H1 (cell line): Measurements from ENCODE around the gene DNAJB6.

Experiments
- CEBPB ChIP-seq: IDR thresholded peaks from 2 replicates; pipeline ENCODE4 v1.6.1; 2012; ENCODE audit warnings: low read depth, low read length
- GTF2F1 ChIP-seq: IDR thresholded peaks from 2 replicates; pipeline ENCODE4 v1.6.1; 2012; ENCODE audit warnings: low read depth, low read length, improper control_type of control experiment, borderline replicate concordance
- JUN ChIP-seq: IDR thresholded peaks from 2 replicates; pipeline ENCODE4 v1.6.1; 2011; ENCODE audit warnings: low read depth, mild to moderate bottlenecking, improper control_type of control experiment, low read length
- JUND ChIP-seq: IDR thresholded peaks from 2 replicates; pipeline ENCODE4 v1.6.1; 2011; ENCODE audit warnings: mild to moderate bottlenecking, improper control_type of control experiment, low read length
- MAX ChIP-seq: IDR thresholded peaks from 2 replicates; pipeline ENCODE4 v1.6.1; 2012; ENCODE audit warnings: inconsistent platforms
- POLR2A ChIP-seq, 2 experiments: IDR thresholded peaks; 1 replicate in 1 of 2; 2 replicates in 1 of 2; pipeline ENCODE4 v1.6.1; 2011; ENCODE audit warnings: low read depth in 2 of 2, low read length in 2 of 2, mild to moderate bottlenecking in 2 of 2; ENCODE audit errors: control extremely low read depth in 1 of 2
- RXRA ChIP-seq: IDR thresholded peaks from 2 replicates; pipeline ENCODE4 v1.6.1; 2011; ENCODE audit warnings: low read depth, mild to moderate bottlenecking, low read length, moderate library complexity; ENCODE audit not compliant: insufficient read depth
- TF ChIP-seq, protein P1 (sequence below), 3 experiments: IDR thresholded peaks; 1 replicate in 2 of 3; 2 replicates in 1 of 3; pipeline versions ENCODE4 v1.5.1 to v1.6.1; 2011; ENCODE audit warnings: low read length in 3 of 3, mild to moderate bottlenecking in 3 of 3, inconsistent platforms in 2 of 3, low read depth in 1 of 3, moderate library complexity in 1 of 3; ENCODE audit not compliant: insufficient read depth in 1 of 3; ENCODE audit errors: control extremely low read depth in 1 of 3
- TF ChIP-seq, protein P2 (sequence below): IDR thresholded peaks from 2 replicates; pipeline ENCODE4 v1.6.1; 2011; ENCODE audit warnings: low read depth, mild to moderate bottlenecking, low read length; ENCODE audit not compliant: insufficient read depth

DNA sequence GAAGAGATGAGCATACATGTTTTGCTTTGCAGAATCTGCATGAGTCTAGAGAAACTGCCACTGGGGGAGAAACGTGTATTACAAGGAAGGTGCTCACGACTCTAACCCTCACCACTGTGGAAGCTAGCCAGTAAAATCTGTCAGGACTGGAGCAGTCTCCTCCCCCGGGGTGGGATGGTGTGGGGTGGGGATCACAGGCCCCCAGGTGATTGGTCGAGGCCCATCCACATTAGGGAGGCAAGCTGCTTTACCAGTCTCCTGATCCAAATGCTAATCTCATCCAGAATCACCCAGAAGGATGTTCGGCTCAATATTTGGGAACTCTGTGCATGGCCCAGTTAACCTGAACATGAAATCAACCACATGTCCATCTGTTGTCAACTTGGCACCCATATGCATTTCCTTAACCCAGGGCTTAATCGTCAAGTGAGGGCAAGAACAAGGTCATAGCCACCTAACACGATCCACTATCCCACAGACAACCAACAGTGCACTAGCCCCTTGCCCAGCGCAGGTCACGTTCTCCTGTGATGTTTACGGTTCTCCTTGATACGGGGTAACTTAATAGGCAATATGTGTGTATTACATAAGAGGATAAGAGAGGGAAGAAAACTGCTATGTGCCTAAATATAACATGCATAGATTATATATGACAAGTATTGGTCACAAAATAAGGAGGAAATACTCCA is 40.8 kb downstream of the DNAJB6 start:
- TF ChIP-seq MAX (no peak), JUN (no peak), GTF2F1 (no peak), CEBPB (no peak), POLR2A (IDR thresholded peaks at IDR 0.05; ENCODE audit: control extremely low read depth in 1 of 2, low read depth in 2 of 2, low read length in 2 of 2) (no peak), RXRA (no peak), JUND (no peak)
- TF ChIP-seq, protein P1, sequence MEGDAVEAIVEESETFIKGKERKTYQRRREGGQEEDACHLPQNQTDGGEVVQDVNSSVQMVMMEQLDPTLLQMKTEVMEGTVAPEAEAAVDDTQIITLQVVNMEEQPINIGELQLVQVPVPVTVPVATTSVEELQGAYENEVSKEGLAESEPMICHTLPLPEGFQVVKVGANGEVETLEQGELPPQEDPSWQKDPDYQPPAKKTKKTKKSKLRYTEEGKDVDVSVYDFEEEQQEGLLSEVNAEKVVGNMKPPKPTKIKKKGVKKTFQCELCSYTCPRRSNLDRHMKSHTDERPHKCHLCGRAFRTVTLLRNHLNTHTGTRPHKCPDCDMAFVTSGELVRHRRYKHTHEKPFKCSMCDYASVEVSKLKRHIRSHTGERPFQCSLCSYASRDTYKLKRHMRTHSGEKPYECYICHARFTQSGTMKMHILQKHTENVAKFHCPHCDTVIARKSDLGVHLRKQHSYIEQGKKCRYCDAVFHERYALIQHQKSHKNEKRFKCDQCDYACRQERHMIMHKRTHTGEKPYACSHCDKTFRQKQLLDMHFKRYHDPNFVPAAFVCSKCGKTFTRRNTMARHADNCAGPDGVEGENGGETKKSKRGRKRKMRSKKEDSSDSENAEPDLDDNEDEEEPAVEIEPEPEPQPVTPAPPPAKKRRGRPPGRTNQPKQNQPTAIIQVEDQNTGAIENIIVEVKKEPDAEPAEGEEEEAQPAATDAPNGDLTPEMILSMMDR (IDR thresholded peaks at IDR 0.05; ENCODE audit: control extremely low read depth in 1 of 3, insufficient read depth in 1 of 3, low read depth in 1 of 3, low read length in 3 of 3), result no peak
- TF ChIP-seq, protein P2, sequence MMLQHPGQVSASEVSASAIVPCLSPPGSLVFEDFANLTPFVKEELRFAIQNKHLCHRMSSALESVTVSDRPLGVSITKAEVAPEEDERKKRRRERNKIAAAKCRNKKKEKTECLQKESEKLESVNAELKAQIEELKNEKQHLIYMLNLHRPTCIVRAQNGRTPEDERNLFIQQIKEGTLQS, result no peak
